Transverse colon (tissue), 3 donors: Measurements from ENCODE around the gene KCNQ1OT1.

Experiments
- EP300 ChIP-seq: sonication (generic); formaldehyde crosslinking; IDR thresholded peaks from one replicate; pipeline ENCODE4 v1.6.1; 2017; ENCODE audit warnings: antibody characterized with exemption, low read depth
- POLR2A ChIP-seq: fragments of 450-650 bp; IDR thresholded peaks from one replicate; pipeline ENCODE4 v1.6.1; 2016; ENCODE audit warnings: antibody characterized with exemption, mild to moderate bottlenecking, moderate library complexity
- TF ChIP-seq, protein P1 (sequence below), 5 experiments: fragments of 200-600 bp in 3 of 5; fragments of 450-650 bp in 2 of 5; sonication (generic) in 3 of 5; IDR thresholded peaks; 1 replicate in 2 of 5; 2 replicates in 3 of 5; pipeline ENCODE4 v1.5.1; 2016 to 2017; ENCODE audit warnings: antibody characterized with exemption in 5 of 5, inconsistent platforms in 3 of 5, mild to moderate bottlenecking in 2 of 5, moderate library complexity in 1 of 5

DNA sequence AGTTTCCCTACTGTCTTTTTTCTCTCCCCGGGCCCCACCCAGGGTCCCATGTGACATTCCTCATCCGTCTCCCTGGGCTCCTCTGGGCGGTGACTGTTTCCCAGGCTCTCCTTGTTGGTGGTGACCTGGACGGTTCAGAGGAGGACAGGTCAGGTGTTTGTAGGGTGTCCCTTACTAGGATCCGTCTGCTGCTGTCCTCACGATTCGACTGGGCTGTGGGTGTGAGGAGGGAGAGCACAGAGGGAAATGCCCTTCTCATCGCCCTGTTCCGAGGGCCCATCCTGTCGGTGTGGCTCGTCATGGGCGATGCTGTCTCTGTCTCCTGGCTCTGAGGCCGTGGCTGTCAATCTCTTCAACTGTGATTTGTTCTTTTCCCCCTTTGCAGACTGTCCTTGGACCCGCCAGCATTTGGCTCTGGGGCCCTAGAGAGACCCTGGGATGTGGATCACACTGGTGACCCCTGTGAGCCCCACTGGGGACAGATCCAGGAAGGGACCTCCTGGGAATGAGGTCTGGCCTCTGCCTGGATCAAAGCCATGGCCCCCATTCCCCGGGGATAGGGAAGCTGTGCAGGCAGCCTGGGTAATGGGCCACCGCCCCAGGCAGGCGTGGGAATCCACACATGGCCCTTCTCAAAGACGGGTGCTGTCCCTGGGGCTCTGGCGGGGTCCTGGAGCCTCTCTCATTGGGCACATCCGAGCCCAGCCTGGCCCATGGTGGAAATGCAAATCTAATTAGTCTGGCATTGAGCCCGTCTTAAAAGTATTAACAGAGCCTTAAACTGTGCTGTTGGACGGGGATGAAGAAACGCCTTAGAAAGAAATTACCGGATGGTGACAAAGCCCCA, 46.8 kb upstream of the KCNQ1OT1 start:
- TF ChIP-seq, protein P1, sequence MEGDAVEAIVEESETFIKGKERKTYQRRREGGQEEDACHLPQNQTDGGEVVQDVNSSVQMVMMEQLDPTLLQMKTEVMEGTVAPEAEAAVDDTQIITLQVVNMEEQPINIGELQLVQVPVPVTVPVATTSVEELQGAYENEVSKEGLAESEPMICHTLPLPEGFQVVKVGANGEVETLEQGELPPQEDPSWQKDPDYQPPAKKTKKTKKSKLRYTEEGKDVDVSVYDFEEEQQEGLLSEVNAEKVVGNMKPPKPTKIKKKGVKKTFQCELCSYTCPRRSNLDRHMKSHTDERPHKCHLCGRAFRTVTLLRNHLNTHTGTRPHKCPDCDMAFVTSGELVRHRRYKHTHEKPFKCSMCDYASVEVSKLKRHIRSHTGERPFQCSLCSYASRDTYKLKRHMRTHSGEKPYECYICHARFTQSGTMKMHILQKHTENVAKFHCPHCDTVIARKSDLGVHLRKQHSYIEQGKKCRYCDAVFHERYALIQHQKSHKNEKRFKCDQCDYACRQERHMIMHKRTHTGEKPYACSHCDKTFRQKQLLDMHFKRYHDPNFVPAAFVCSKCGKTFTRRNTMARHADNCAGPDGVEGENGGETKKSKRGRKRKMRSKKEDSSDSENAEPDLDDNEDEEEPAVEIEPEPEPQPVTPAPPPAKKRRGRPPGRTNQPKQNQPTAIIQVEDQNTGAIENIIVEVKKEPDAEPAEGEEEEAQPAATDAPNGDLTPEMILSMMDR (IDR thresholded peaks at IDR 0.05) = no peak
- TF ChIP-seq POLR2A (no peak), EP300 (no peak)
